K562 (cell line): ENCODE results near the gene GYPC. TPM values are rescaled to one million over a fixed set of nuclear protein-coding genes. Genes with fewer than 3 reads are reported as not detected.
A peak's percentile ranks its signal among the peaks of the same experiment; 100 is the strongest.

Experiments used
- CCAR2 ChIP-seq: fragments of 200-400 bp; formaldehyde crosslinking; IDR thresholded peaks from 2 replicates; pipeline ENCODE4 v1.6.1; 2017; ENCODE audit warnings: mild to moderate bottlenecking, low read depth, low read length
- CSDE1 ChIP-seq, 2 experiments: fragments of 450-650 bp; IDR thresholded peaks; 2 replicates each; pipeline ENCODE4 v1.6.1; 2016; ENCODE audit warnings: mild to moderate bottlenecking in 1 of 2
- EGR1 ChIP-seq: fragments of 450-650 bp; conservative IDR thresholded peaks from 2 replicates; pipeline ENCODE4 v1.6.1; 2017; ENCODE audit warnings: mild to moderate bottlenecking
- EHMT2 ChIP-seq: fragments of 450-650 bp; IDR thresholded peaks from 2 replicates; pipeline ENCODE4 v1.6.1; 2018; ENCODE audit warnings: antibody characterized with exemption
- EP400 ChIP-seq: fragments of 450-650 bp; IDR thresholded peaks from 2 replicates; pipeline ENCODE4 v1.6.1; 2017; ENCODE audit warnings: antibody characterized with exemption, mild to moderate bottlenecking, moderate library complexity
- FOSL1 ChIP-seq: fragments of 200-800 bp; sonication (Bioruptor generic); conservative IDR thresholded peaks from 2 replicates; pipeline ENCODE4 v1.6.1; 2016; ENCODE audit warnings: missing genetic modification characterization, missing compliant biosample characterization
- FOXA3 ChIP-seq, 2 experiments: fragments of 450-650 bp in 1 of 2; sonication (generic) in 1 of 2; formaldehyde crosslinking; IDR thresholded peaks in 1 of 2; conservative IDR thresholded peaks in 1 of 2; 2 replicates each; pipeline versions ENCODE4 v1.4.0 to v1.8.0; 2020 to 2022; ENCODE audit warnings: mild to moderate bottlenecking in 2 of 2, missing genetic modification reagents in 1 of 2
- GABPB1 ChIP-seq: sonication (generic); formaldehyde crosslinking; IDR thresholded peaks from 2 replicates; pipeline ENCODE4 v1.8.0; 2022; ENCODE audit warnings: mild to moderate bottlenecking, missing genetic modification reagents
- GATAD2B ChIP-seq: fragments of 450-650 bp; IDR thresholded peaks from 2 replicates; pipeline ENCODE4 v1.6.1; 2017; ENCODE audit warnings: mild to moderate bottlenecking, borderline replicate concordance
- HDAC2 ChIP-seq: fragments of 450-650 bp; IDR thresholded peaks from 2 replicates; pipeline ENCODE4 v1.6.1; 2016; ENCODE audit warnings: mild to moderate bottlenecking
- JUNB ChIP-seq: fragments of 450-650 bp; formaldehyde crosslinking; conservative IDR thresholded peaks from 2 replicates; pipeline ENCODE4 v1.4.0; 2020; ENCODE audit warnings: mild to moderate bottlenecking
- KAT2B ChIP-seq: IDR thresholded peaks from one replicate; pipeline ENCODE4 v1.6.1; 2012; ENCODE audit warnings: low read depth, mild to moderate bottlenecking, control low read depth, inconsistent platforms, low read length, moderate library complexity
- MAZ ChIP-seq, 2 experiments: fragments of 450-650 bp in 1 of 2; sonication (generic) in 1 of 2; formaldehyde crosslinking; IDR thresholded peaks in 1 of 2; conservative IDR thresholded peaks in 1 of 2; 2 replicates each; pipeline versions ENCODE4 v1.4.0 to v1.5.0; 2020; ENCODE audit warnings: mild to moderate bottlenecking in 1 of 2, missing genetic modification reagents in 1 of 2
- NFYB ChIP-seq: IDR thresholded peaks from 2 replicates; pipeline ENCODE4 v1.6.1; 2011; ENCODE audit warnings: mild to moderate bottlenecking, moderate library complexity; ENCODE audit not compliant: insufficient read length; ENCODE audit errors: extremely low read depth
- OTX1 ChIP-seq: fragments of 450-650 bp; formaldehyde crosslinking; IDR thresholded peaks from 2 replicates; pipeline ENCODE4 v1.4.0; 2022; ENCODE audit warnings: mild to moderate bottlenecking
- POLR2A ChIP-seq: fragments of 450-650 bp; conservative IDR thresholded peaks from 2 replicates; pipeline ENCODE4 v1.6.1; 2016
- RAD51 ChIP-seq: fragments of 450-650 bp; IDR thresholded peaks from 2 replicates; pipeline ENCODE4 v1.7.1; 2016; ENCODE audit warnings: low read depth, mild to moderate bottlenecking, borderline replicate concordance
- SNIP1 ChIP-seq: fragments of 450-650 bp; IDR thresholded peaks from 2 replicates; pipeline ENCODE4 v1.7.1; 2017; ENCODE audit warnings: low read depth, mild to moderate bottlenecking
- STAG1 ChIP-seq: sonication (generic); formaldehyde crosslinking; IDR thresholded peaks from 2 replicates; pipeline ENCODE4 v1.5.0; 2020; ENCODE audit warnings: missing genetic modification reagents, borderline replicate concordance
- ZNF146 ChIP-seq: IDR thresholded peaks from one replicate; pipeline ENCODE4 v1.6.1; 2018; ENCODE audit warnings: missing compliant biosample characterization; ENCODE audit not compliant: unreplicated experiment
- ZNF253 ChIP-seq: fragments of 250-450 bp; sonication (Bioruptor Pico); conservative IDR thresholded peaks from 2 replicates; pipeline ENCODE4 v1.6.1; 2021; ENCODE audit warnings: mild to moderate bottlenecking
- ZNF79 ChIP-seq: fragments of 250-450 bp; sonication (Bioruptor Pico); IDR thresholded peaks from 2 replicates; pipeline ENCODE4 v1.4.0; 2020; ENCODE audit warnings: low read depth, mild to moderate bottlenecking, moderate library complexity
- ZZZ3 ChIP-seq: fragments of 450-650 bp; IDR thresholded peaks from 2 replicates; pipeline ENCODE4 v1.6.1; 2016; ENCODE audit warnings: antibody characterized with exemption, mild to moderate bottlenecking, moderate library complexity
- polyA plus RNA-seq, 8 experiments: library from polyadenylated mRNA; depleted of rRNA in 4 of 8; stranded (reverse) in 5 of 8; unstranded in 3 of 8; fragments of >200 nt; fragmentation: Nextera tagmentation in 2 of 8; fragmentation: Illumina TruSeq in 1 of 8; extraction: Ambion mirVana in 2 of 8; extraction: Trizol in 1 of 8; gene quantifications; 2 replicates each; pipeline versions ENCODE4 v1.2.1 to v1.2.3, GENCODE V29; 2011 to 2014; ENCODE audit warnings: inconsistent platforms in 1 of 8, missing spikeins in 1 of 8
- total RNA-seq, 7 experiments: library from RNA; depleted of rRNA in 6 of 7; stranded (reverse); fragments of >200 nt in 6 of 7; fragmentation: Illumina TruSeq in 2 of 7; extraction: Trizol in 2 of 7; gene quantifications; 2 replicates each; pipeline versions ENCODE4 v1.2.1 to v1.2.3, GENCODE V29; 2011 to 2021; ENCODE audit warnings: low replicate concordance in 1 of 7
- TF ChIP-seq, protein P1 (sequence below): fragments of 450-650 bp; IDR thresholded peaks from 2 replicates; pipeline ENCODE4 v1.6.1; 2016; ENCODE audit warnings: low read depth, mild to moderate bottlenecking, moderate library complexity
- TF ChIP-seq, protein P2 (sequence below): fragments of 450-650 bp; conservative IDR thresholded peaks from 2 replicates; pipeline ENCODE4 v1.6.1; 2016; ENCODE audit warnings: missing genetic modification characterization, low read depth, mild to moderate bottlenecking, control low read depth, missing compliant biosample characterization
- TF ChIP-seq, protein P3 (sequence below): fragments of 250-450 bp; sonication (Bioruptor Pico); IDR thresholded peaks from 2 replicates; pipeline ENCODE4 v1.8.0; 2022; ENCODE audit warnings: inconsistent platforms, mild to moderate bottlenecking, moderate library complexity, borderline replicate concordance
- TF ChIP-seq, protein P4 (sequence below): fragments of 450-650 bp; formaldehyde crosslinking; IDR thresholded peaks from 2 replicates; pipeline ENCODE4 v1.4.0; 2020; ENCODE audit warnings: mild to moderate bottlenecking, mixed read lengths

GYPC gene
- total and polyA plus RNA-seq, 9 of the 15 experiments (the other 6 are each of a cell fraction or from before 2014, with no cell fraction given), result 50.6 to 282 (median 194) TPM

DNA sequence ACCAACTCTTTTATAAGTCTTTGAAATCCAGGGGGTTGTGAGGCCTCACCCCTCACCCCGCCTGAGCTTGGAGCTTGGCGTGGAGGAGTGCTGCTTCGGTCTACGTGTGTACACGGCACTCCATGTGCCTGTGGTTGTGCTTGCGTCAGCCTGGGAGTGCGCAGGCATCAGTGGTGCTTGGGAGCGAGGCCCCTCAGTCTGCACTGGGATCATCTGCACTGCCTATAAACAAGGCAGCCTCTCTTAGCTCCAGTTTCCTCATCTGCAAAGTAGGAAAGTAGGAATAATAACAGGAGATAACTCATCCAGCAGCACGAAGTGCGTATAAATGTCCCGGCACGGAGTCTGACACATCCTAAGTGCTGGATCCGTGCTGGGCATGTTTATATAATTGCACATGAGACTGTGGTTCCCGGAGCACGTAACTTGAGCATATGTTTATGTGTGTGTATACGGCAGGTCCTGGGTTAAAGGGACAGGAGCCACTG, 1.2 kb downstream of the GYPC start (continued):
- TF ChIP-seq RAD51 (peak; percentile 9; the same call in 1 of the 2 replicates), ZNF146 (CRISPR knock-in tag) (no peak), ZNF79 (CRISPR knock-in tag) (0 out of 2 replicates have a peak, but pooled peaks have one; percentile 50), EGR1 (no peak), JUNB (CRISPR knock-in tag) (no peak), KAT2B (no peak), STAG1 (CRISPR knock-in tag) (no peak), FOXA3 (CRISPR knock-in tag; conservative IDR thresholded peaks at IDR 0.05 in 1 of 2, IDR thresholded peaks at IDR 0.05 in 1 of 2) (peak; percentile 54 to 60; a peak in 3 of 4 replicates), EHMT2 (no peak), GATAD2B (no peak), NFYB (no peak), EP400 (peak; percentile 96), MAZ (CRISPR knock-in tag; conservative IDR thresholded peaks at IDR 0.05 in 1 of 2, IDR thresholded peaks at IDR 0.05 in 1 of 2) (peak; percentile 40 to 48; a peak in 3 of 4 replicates), ZZZ3 (no peak), ZNF253 (no peak), POLR2A (0 out of 2 replicates have a peak, but pooled peaks have one; percentile 41), CSDE1 (IDR thresholded peaks at IDR 0.05) (no peak), GABPB1 (CRISPR knock-in tag) (no peak), OTX1 (CRISPR knock-in tag) (no peak), CCAR2 (no peak), HDAC2 (0 out of 2 replicates have a peak, but pooled peaks have one; percentile 12), FOSL1 (tag) (no peak), SNIP1 (no peak)
- TF ChIP-seq, protein P1, sequence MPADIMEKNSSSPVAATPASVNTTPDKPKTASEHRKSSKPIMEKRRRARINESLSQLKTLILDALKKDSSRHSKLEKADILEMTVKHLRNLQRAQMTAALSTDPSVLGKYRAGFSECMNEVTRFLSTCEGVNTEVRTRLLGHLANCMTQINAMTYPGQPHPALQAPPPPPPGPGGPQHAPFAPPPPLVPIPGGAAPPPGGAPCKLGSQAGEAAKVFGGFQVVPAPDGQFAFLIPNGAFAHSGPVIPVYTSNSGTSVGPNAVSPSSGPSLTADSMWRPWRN, result no peak; the same call in 1 of the 2 replicates
- TF ChIP-seq, protein P2, sequence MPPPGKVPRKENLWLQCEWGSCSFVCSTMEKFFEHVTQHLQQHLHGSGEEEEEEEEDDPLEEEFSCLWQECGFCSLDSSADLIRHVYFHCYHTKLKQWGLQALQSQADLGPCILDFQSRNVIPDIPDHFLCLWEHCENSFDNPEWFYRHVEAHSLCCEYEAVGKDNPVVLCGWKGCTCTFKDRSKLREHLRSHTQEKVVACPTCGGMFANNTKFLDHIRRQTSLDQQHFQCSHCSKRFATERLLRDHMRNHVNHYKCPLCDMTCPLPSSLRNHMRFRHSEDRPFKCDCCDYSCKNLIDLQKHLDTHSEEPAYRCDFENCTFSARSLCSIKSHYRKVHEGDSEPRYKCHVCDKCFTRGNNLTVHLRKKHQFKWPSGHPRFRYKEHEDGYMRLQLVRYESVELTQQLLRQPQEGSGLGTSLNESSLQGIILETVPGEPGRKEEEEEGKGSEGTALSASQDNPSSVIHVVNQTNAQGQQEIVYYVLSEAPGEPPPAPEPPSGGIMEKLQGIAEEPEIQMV, result no peak
- TF ChIP-seq, protein P3, sequence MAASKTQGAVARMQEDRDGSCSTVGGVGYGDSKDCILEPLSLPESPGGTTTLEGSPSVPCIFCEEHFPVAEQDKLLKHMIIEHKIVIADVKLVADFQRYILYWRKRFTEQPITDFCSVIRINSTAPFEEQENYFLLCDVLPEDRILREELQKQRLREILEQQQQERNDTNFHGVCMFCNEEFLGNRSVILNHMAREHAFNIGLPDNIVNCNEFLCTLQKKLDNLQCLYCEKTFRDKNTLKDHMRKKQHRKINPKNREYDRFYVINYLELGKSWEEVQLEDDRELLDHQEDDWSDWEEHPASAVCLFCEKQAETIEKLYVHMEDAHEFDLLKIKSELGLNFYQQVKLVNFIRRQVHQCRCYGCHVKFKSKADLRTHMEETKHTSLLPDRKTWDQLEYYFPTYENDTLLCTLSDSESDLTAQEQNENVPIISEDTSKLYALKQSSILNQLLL (CRISPR knock-in tag), result no peak
- TF ChIP-seq, protein P4, sequence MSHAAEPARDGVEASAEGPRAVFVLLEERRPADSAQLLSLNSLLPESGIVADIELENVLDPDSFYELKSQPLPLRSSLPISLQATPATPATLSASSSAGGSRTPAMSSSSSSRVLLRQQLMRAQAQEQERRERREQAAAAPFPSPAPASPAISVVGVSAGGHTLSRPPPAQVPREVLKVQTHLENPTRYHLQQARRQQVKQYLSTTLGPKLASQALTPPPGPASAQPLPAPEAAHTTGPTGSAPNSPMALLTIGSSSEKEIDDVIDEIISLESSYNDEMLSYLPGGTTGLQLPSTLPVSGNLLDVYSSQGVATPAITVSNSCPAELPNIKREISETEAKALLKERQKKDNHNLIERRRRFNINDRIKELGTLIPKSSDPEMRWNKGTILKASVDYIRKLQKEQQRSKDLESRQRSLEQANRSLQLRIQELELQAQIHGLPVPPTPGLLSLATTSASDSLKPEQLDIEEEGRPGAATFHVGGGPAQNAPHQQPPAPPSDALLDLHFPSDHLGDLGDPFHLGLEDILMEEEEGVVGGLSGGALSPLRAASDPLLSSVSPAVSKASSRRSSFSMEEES (CRISPR knock-in tag), result peak; percentile 41; the same call in 1 of the 2 replicates
